Ishikawa (cell line): ENCODE results near the gene FAM180A.

Source experiments
- CEBPB ChIP-seq: IDR thresholded peaks from 2 replicates; pipeline ENCODE4 v1.6.1; 2012
- CREB1 ChIP-seq: IDR thresholded peaks from 2 replicates; pipeline ENCODE4 v1.6.1; 2012; ENCODE audit warnings: low read depth
- EGR1 ChIP-seq: IDR thresholded peaks from 2 replicates; pipeline ENCODE4 v1.6.1; 2012
- EP300 ChIP-seq: IDR thresholded peaks from 2 replicates; pipeline ENCODE4 v1.6.1; 2012; ENCODE audit warnings: borderline replicate concordance
- FOXM1 ChIP-seq: IDR thresholded peaks from 2 replicates; pipeline ENCODE4 v1.6.1; 2012; ENCODE audit warnings: low read depth, borderline replicate concordance
- NFIC ChIP-seq: IDR thresholded peaks from 2 replicates; pipeline ENCODE4 v1.6.1; 2012
- RAD21 ChIP-seq: IDR thresholded peaks from 2 replicates; pipeline ENCODE4 v1.6.1; 2012; ENCODE audit warnings: low read depth
- TAF1 ChIP-seq: IDR thresholded peaks from 2 replicates; pipeline ENCODE4 v1.6.1; 2012; ENCODE audit warnings: low read depth, mild to moderate bottlenecking
- TCF12 ChIP-seq: IDR thresholded peaks from 2 replicates; pipeline ENCODE4 v1.6.1; 2012; ENCODE audit warnings: low read depth
- TEAD4 ChIP-seq: IDR thresholded peaks from 2 replicates; pipeline ENCODE4 v1.6.1; 2012
- USF1 ChIP-seq: IDR thresholded peaks from 2 replicates; pipeline ENCODE4 v1.6.1; 2012
- YY1 ChIP-seq: IDR thresholded peaks from 2 replicates; pipeline ENCODE4 v1.6.1; 2012; ENCODE audit warnings: low read depth
- ZBTB7A ChIP-seq: IDR thresholded peaks from 2 replicates; pipeline ENCODE4 v1.6.1; 2012; ENCODE audit warnings: low read depth
- TF ChIP-seq, protein P1 (sequence below): IDR thresholded peaks from 2 replicates; pipeline ENCODE4 v1.6.1; 2012; ENCODE audit warnings: low read depth, mild to moderate bottlenecking
- TF ChIP-seq, protein P2 (sequence below): IDR thresholded peaks from 2 replicates; pipeline ENCODE4 v1.6.1; 2012

The FAM180A gene

DNA sequence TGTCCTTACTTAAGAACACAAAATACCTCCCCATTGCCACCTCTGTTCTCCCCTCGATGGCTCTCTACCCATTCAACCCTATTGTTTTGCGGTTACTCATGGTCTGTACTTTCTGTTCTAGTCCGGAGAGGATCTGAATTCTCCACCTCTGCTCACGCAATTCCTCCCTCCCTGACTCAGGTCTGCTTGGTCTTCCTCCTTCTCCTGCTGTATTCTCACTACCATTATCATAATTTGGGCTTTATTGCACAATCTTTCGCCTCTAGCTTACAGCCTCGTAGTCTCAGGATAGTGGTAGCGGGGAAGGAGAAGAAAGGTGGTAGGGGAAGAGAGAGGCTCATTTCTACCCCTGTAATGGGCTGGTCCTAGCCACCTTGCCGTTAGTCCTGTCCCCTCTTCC lies 35.4 kb upstream of the FAM180A start:
- no peak for TF ChIP-seq TCF12
- TF ChIP-seq CEBPB: no peak
- TF ChIP-seq YY1: no peak
- TF ChIP-seq RAD21: no peak
- TF ChIP-seq, protein P1, sequence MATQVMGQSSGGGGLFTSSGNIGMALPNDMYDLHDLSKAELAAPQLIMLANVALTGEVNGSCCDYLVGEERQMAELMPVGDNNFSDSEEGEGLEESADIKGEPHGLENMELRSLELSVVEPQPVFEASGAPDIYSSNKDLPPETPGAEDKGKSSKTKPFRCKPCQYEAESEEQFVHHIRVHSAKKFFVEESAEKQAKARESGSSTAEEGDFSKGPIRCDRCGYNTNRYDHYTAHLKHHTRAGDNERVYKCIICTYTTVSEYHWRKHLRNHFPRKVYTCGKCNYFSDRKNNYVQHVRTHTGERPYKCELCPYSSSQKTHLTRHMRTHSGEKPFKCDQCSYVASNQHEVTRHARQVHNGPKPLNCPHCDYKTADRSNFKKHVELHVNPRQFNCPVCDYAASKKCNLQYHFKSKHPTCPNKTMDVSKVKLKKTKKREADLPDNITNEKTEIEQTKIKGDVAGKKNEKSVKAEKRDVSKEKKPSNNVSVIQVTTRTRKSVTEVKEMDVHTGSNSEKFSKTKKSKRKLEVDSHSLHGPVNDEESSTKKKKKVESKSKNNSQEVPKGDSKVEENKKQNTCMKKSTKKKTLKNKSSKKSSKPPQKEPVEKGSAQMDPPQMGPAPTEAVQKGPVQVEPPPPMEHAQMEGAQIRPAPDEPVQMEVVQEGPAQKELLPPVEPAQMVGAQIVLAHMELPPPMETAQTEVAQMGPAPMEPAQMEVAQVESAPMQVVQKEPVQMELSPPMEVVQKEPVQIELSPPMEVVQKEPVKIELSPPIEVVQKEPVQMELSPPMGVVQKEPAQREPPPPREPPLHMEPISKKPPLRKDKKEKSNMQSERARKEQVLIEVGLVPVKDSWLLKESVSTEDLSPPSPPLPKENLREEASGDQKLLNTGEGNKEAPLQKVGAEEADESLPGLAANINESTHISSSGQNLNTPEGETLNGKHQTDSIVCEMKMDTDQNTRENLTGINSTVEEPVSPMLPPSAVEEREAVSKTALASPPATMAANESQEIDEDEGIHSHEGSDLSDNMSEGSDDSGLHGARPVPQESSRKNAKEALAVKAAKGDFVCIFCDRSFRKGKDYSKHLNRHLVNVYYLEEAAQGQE: no peak
- TF ChIP-seq USF1: no peak
- no peak for TF ChIP-seq CREB1
- no peak for TF ChIP-seq TAF1
- TF ChIP-seq TEAD4: no peak
- TF ChIP-seq, protein P2, sequence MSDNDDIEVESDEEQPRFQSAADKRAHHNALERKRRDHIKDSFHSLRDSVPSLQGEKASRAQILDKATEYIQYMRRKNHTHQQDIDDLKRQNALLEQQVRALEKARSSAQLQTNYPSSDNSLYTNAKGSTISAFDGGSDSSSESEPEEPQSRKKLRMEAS: no peak
- no peak for TF ChIP-seq ZBTB7A
- no peak for TF ChIP-seq NFIC
- TF ChIP-seq EGR1: no peak
- TF ChIP-seq FOXM1: no peak

DNA sequence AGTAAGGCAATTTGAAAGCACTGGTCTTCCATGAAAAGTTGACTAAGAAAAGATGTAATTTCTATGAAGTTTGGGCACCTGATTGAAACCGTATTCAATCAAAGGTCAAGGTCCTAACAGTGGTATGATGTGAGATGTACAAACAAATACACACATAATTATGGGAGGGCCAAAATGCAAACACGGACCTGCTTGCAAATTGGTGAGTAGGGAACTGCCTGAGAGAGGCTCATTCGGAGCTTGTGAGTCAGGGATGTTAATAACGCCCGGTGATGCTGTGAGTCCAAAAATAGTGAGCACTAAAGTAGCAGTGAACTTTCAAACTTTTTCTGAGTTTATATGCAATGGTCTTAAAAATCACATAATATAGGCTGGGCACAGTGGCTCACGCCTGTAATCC lies 34.2 kb upstream of the FAM180A start:
- TF ChIP-seq ZBTB7A (no peak), USF1 (no peak), EP300 (no peak), RAD21 (no peak), CEBPB (no peak), TAF1 (no peak), TEAD4 (no peak), NFIC (no peak), TCF12 (no peak), YY1 (no peak), FOXM1 (no peak), CREB1 (no peak), EGR1 (no peak)
- TF ChIP-seq, protein P1: no peak
- TF ChIP-seq, protein P2: no peak

DNA sequence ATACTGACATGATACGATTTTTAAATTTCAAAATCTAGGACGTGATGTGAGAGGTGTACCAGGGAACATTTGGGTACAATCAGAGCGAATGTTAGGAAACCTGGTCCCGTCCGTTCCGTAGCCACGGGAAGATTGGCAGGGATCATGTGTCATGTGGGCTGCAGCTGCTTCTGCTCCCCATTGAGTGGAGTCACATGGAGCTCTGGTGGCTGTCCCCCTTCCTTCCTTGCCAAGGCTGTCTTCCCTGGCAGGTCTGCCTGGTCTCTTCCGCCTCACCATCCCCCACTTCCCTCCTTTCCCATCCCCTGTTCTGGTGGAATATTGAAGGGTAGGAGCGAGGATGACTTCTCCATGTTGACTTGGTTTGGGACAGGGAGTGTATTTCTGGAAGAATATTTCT lies 33.8 kb upstream of the FAM180A start:
- TF ChIP-seq CREB1 (no peak), EP300 (no peak), CEBPB (no peak), FOXM1 (no peak)
- TF ChIP-seq, protein P2: no peak
- TF ChIP-seq, protein P1: no peak

- no peak for TF ChIP-seq TAF1
- TF ChIP-seq YY1: no peak
- no peak for TF ChIP-seq EGR1
- TF ChIP-seq TCF12: no peak
- TF ChIP-seq CEBPB: no peak
- no peak for TF ChIP-seq NFIC
- TF ChIP-seq USF1: no peak
- TF ChIP-seq, protein P1: no peak
- TF ChIP-seq, protein P2: no peak
- TF ChIP-seq FOXM1: no peak
- TF ChIP-seq TEAD4: no peak
- TF ChIP-seq EP300: no peak
- TF ChIP-seq CREB1: no peak
- TF ChIP-seq RAD21: no peak
- no peak for TF ChIP-seq ZBTB7A
Measured at GRCh38 chr7:135777626-135778398, 29.2 kb upstream of the FAM180A start.
